Gastrocnemius medialis (tissue), 4 donors: ENCODE data around the gene RCOR1. TPM values are rescaled to one million over a fixed set of nuclear protein-coding genes. Genes with fewer than 3 reads are reported as not detected.

Experiments
- ATAC-seq, 2 donors: fragments of 150-250 bp; one replicate each; pipeline ENCODE4 v1.9.1; 2016
- DNase-seq, 2 donors: peaks; one replicate each; pipeline ENCODE4 v3.0.0-alpha.2; 2019
- H3K27ac ChIP-seq, 4 donors: fragments of 200-600 bp; sonication (generic); 1 replicate in 1 of 4; 2 replicates in 3 of 4; pipeline ENCODE4 v1.5.1; 2016 to 2018; ENCODE audit warnings: mild to moderate bottlenecking in 2 of 4, moderate library complexity in 1 of 4
- H3K27me3 ChIP-seq, 3 donors: fragments of 200-600 bp; sonication (generic) in 2 of 3; 1 replicate in 1 of 3; 2 replicates in 2 of 3; pipeline versions ENCODE4 v1.5.1 to v1.6.0; 2016 to 2019; ENCODE audit warnings: mild to moderate bottlenecking in 1 of 3, moderate library complexity in 1 of 3
- H3K36me3 ChIP-seq, 2 donors: fragments of 200-600 bp; sonication (generic) in 1 of 2; one replicate each; pipeline ENCODE4 v1.5.1; 2017 to 2018
- H3K4me1 ChIP-seq, 2 donors: fragments of 200-600 bp; sonication (generic) in 1 of 2; one replicate each; pipeline ENCODE4 v1.5.1; 2016 to 2017; ENCODE audit warnings: mild to moderate bottlenecking in 2 of 2
- H3K4me3 ChIP-seq, 4 donors: fragments of 200-600 bp; sonication (generic) in 3 of 4; 1 replicate in 1 of 4; 2 replicates in 3 of 4; pipeline ENCODE4 v1.5.1; 2016 to 2019; ENCODE audit warnings: mild to moderate bottlenecking in 2 of 4
- H3K9me3 ChIP-seq, 3 donors: fragments of 200-600 bp; sonication (generic) in 2 of 3; 1 replicate in 1 of 3; 2 replicates in 2 of 3; pipeline ENCODE4 v1.5.1; 2016 to 2019
- CTCF ChIP-seq, 5 experiments: fragments of 450-650 bp in 3 of 5; fragments of 200-600 bp in 2 of 5; sonication (generic) in 2 of 5; IDR thresholded peaks in 4 of 5; conservative IDR thresholded peaks in 1 of 5; 1 replicate in 4 of 5; 2 replicates in 1 of 5; pipeline ENCODE4 v1.5.1; 2016 to 2019; ENCODE audit warnings: antibody characterized with exemption in 5 of 5, mild to moderate bottlenecking in 3 of 5, moderate library complexity in 3 of 5
- POLR2A ChIP-seq, 2 donors: fragments of 450-650 bp; IDR thresholded peaks; one replicate each; pipeline ENCODE4 v1.6.1; 2017; ENCODE audit warnings: antibody characterized with exemption in 2 of 2, mild to moderate bottlenecking in 2 of 2, moderate library complexity in 2 of 2
- in situ Hi-C, 4 donors: fragments of 200-750 bp; cut with MboI; loops; one replicate each; pipeline versions ENCODE4 v1.15.0 to v1.8.0; 2017; ENCODE audit warnings: low sequenced_read_pairs in 4 of 4
- intact Hi-C: fragments of 100-400 bp; cut with DNase I; formaldehyde crosslinking; loops from one replicate; pipeline ENCODE4 v1.15.1; 2023; ENCODE audit warnings: low total_unique reads
- total RNA-seq, 4 donors: library from RNA; depleted of rRNA; stranded (reverse); fragments of >200 nt; gene quantifications; one replicate each; pipeline versions ENCODE4 v1.1.0 to v1.2.3, GENCODE V29; 2016

Gene RCOR1
- total RNA-seq, 4 donors from 2014 or later = 10.0 to 14.2 (median 12.1) TPM

DNA sequence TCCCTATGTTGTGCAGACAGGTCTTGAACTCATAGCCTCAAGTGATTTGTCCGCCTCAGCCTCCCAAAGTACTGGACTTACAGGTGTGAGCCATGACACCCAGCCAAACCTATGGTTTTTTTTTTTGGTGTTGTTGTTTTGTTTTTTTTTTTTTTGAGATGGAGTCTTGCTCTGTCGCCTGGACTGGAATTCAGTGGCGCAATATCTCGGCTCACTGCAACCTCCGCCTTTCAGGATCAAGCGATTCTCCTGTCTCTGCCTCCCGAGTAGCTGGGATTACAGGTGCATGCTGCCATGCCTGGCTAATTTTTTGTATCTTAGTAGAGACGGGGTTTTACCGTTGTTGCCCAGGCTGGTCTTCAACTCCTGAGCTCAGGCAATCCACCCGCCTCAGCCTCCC lies 11.3 kb upstream of the RCOR1 start:
- H3K4me3 ChIP-seq = no peak overlapping the region
- in situ Hi-C loops (no loop called here), intact Hi-C loops (no loop called here)
- TF ChIP-seq CTCF (IDR thresholded peaks at IDR 0.05 in 4 of 5, conservative IDR thresholded peaks at IDR 0.05 in 1 of 5) (no peak), POLR2A (IDR thresholded peaks at IDR 0.05) (no peak)
- DNase-seq (no peak), ATAC-seq (no peak)
- no peaks in the 10 kb centered on the region for H3K36me3 ChIP-seq
- H3K27ac ChIP-seq = no peak overlapping the region
- no peaks in the 10 kb centered on the region for H3K9me3 ChIP-seq
- no peaks in the 10 kb centered on the region for H3K27me3 ChIP-seq
- H3K4me1 ChIP-seq = no peaks in the 10 kb centered on the region

- Histone ChIP-seq H3K4me1 (no peaks in the 10 kb centered on the region), H3K36me3 (no peaks in the 10 kb centered on the region), H3K27ac (no peak overlapping the region), H3K9me3 (no peaks in the 10 kb centered on the region), H3K27me3 (no peaks in the 10 kb centered on the region), H3K4me3 (no peak overlapping the region)
- in situ Hi-C loops = no loop called here
- intact Hi-C loops = no loop called here
- no peak for DNase-seq
- TF ChIP-seq CTCF (IDR thresholded peaks at IDR 0.05 in 4 of 5, conservative IDR thresholded peaks at IDR 0.05 in 1 of 5) (no peak), POLR2A (IDR thresholded peaks at IDR 0.05) (no peak)
- ATAC-seq = no peak
Measured at GRCh38 chr14:102583726-102584125, 8.7 kb upstream of the RCOR1 start.

GRCh38 chr14:102584871-102585869 lies 7.3 kb upstream of the RCOR1 start:
- H3K9me3 ChIP-seq = no peaks in the 10 kb centered on the region
- ATAC-seq = no peak
- no peaks in the 10 kb centered on the region for H3K27me3 ChIP-seq
- H3K27ac ChIP-seq = no peak overlapping the region
- no peaks in the 10 kb centered on the region for H3K4me1 ChIP-seq
- no peaks in the 10 kb centered on the region for H3K36me3 ChIP-seq
- no peak for TF ChIP-seq CTCF (IDR thresholded peaks at IDR 0.05 in 4 of 5, conservative IDR thresholded peaks at IDR 0.05 in 1 of 5)
- TF ChIP-seq POLR2A (IDR thresholded peaks at IDR 0.05) = no peak
- intact Hi-C loops (no loop called here), in situ Hi-C loops (no loop called here)
- DNase-seq = no peak
- H3K4me3 ChIP-seq = no peak overlapping the region

DNA sequence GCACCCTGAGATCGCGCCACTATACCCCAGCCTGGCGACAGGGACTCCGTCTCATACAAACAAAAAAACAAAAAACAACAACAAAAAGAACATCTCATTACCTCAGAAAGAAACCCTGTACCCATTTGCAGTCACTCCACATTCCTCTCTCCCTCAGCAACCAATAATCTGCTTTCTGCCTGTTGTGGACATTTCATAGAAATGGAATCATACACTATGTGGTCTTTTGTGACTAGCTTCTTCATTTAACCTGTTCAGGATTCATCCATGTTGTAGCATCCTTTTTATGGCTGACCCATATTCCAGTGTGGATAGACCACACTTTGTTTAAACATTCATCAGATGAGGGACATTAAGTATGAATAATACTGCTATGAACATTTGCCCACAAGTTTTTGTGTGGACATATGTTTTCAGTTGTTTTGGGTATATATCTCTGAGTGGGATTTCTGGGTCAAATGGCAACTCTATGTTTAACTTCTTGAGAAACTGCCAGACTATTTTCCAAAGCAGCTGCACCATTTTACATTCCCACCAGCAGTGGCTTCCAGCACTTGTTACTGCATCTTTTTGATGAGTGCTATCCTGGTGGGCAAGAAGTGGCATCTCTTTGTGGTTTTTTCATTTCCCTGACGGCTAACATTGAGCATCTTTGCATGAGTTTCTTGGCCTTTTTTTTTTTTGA lies 5.9 kb upstream of the RCOR1 start:
- in situ Hi-C loops = no loop called here
- TF ChIP-seq CTCF (IDR thresholded peaks at IDR 0.05 in 4 of 5, conservative IDR thresholded peaks at IDR 0.05 in 1 of 5) (no peak), POLR2A (IDR thresholded peaks at IDR 0.05) (no peak)
- ATAC-seq = no peak
- H3K4me1 ChIP-seq = peaks cover 8% of the 10 kb centered on the region in 2 donors
- no peaks in the 10 kb centered on the region for H3K9me3 ChIP-seq
- DNase-seq = no peak
- intact Hi-C loops = no loop called here
- no peak overlapping the region for H3K4me3 ChIP-seq
- no peaks in the 10 kb centered on the region for H3K36me3 ChIP-seq
- H3K27me3 ChIP-seq = no peaks in the 10 kb centered on the region
- H3K27ac ChIP-seq = no peak overlapping the region
